ENCODE data around the gene MBD2.

GRCh38 chr18:54192900-54193299 is 31.6 kb downstream of the MBD2 start:
- TF ChIP-seq, protein P1, sequence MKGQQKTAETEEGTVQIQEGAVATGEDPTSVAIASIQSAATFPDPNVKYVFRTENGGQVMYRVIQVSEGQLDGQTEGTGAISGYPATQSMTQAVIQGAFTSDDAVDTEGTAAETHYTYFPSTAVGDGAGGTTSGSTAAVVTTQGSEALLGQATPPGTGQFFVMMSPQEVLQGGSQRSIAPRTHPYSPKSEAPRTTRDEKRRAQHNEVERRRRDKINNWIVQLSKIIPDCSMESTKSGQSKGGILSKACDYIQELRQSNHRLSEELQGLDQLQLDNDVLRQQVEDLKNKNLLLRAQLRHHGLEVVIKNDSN (IDR thresholded peaks at IDR 0.05) = no peak
- TF ChIP-seq EP300 (IDR thresholded peaks at IDR 0.05; ENCODE audit: borderline replicate concordance) (no peak), TAF1 (IDR thresholded peaks at IDR 0.05; ENCODE audit: low read depth) (no peak), YY1 (IDR thresholded peaks at IDR 0.05; ENCODE audit: low read depth) (no peak), CREB1 (IDR thresholded peaks at IDR 0.05; ENCODE audit: low read depth) (no peak), EGR1 (IDR thresholded peaks at IDR 0.05) (no peak), ZBTB7A (IDR thresholded peaks at IDR 0.05; ENCODE audit: low read depth) (no peak), RAD21 (IDR thresholded peaks at IDR 0.05; ENCODE audit: low read depth) (no peak), TCF12 (IDR thresholded peaks at IDR 0.05; ENCODE audit: low read depth) (no peak), REST (IDR thresholded peaks at IDR 0.05; ENCODE audit: low read depth) (no peak)
- TF ChIP-seq, protein P2, sequence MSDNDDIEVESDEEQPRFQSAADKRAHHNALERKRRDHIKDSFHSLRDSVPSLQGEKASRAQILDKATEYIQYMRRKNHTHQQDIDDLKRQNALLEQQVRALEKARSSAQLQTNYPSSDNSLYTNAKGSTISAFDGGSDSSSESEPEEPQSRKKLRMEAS (IDR thresholded peaks at IDR 0.05) = no peak

Measured in Ishikawa (cell line).